ENCODE data around the gene CNPY2. TPM values are rescaled to one million over a fixed set of nuclear protein-coding genes. Genes with fewer than 3 reads are reported as not detected.

Gene CNPY2
- total and polyA plus RNA-seq, 2 of the 13 experiments (the other 11 are each of a cell fraction or from before 2014, with no cell fraction given): 285 to 356 TPM

- TF ChIP-seq NBN (conservative IDR thresholded peaks at IDR 0.05) (no peak), SMARCC2 (IDR thresholded peaks at IDR 0.05) (no peak), LBX2 (CRISPR knock-in tag; IDR thresholded peaks at IDR 0.05; ENCODE audit: borderline replicate concordance) (no peak), ZBTB10 (CRISPR knock-in tag; IDR thresholded peaks at IDR 0.05; ENCODE audit: borderline replicate concordance) (peak; percentile 36; the same call in 1 of the 2 replicates), ATF3 (CRISPR knock-in tag; IDR thresholded peaks at IDR 0.05) (no peak), TOPORS (CRISPR knock-in tag; IDR thresholded peaks at IDR 0.05) (no peak), ZNF607 (CRISPR knock-in tag; IDR thresholded peaks at IDR 0.05; ENCODE audit: borderline replicate concordance) (no peak), MIXL1 (CRISPR knock-in tag; IDR thresholded peaks at IDR 0.05) (peak; percentile 9; the same call in 1 of the 2 replicates), ISX (CRISPR knock-in tag; conservative IDR thresholded peaks at IDR 0.05) (no peak), NR2F1 (CRISPR knock-in tag; IDR thresholded peaks at IDR 0.05) (peak in 1 of 2 experiments; percentile 59; a peak in 1 of 4 replicates), ZNF709 (CRISPR knock-in tag; IDR thresholded peaks at IDR 0.05) (peak; percentile 77; the same call in 1 of the 2 replicates), MYPOP (CRISPR knock-in tag; IDR thresholded peaks at IDR 0.05) (peak; percentile 47; the same call in 1 of the 2 replicates), KDM3A (CRISPR knock-in tag; IDR thresholded peaks at IDR 0.05; ENCODE audit: low read depth) (no peak), HHEX (CRISPR knock-in tag; IDR thresholded peaks at IDR 0.05) (no peak), JUN (CRISPR knock-in tag; IDR thresholded peaks at IDR 0.05) (no peak), ZNF275 (CRISPR knock-in tag; IDR thresholded peaks at IDR 0.05; ENCODE audit: borderline replicate concordance) (no peak; the same call in 1 of the 2 replicates), PREB (CRISPR knock-in tag; IDR thresholded peaks at IDR 0.05) (no peak), UBTF (CRISPR knock-in tag; IDR thresholded peaks at IDR 0.05) (no peak)
Measured at GRCh38 chr12:56333679-56334489, 18.1 kb upstream of the CNPY2 start, which contains the start of gene PAN2 (continued).

All from HepG2 (cell line).